ENCODE data around the gene GSE1. TPM values are rescaled to one million over a fixed set of nuclear protein-coding genes. Genes with fewer than 3 reads are reported as not detected.
A peak's percentile ranks its signal among the peaks of the same experiment; 100 is the strongest.

Gene GSE1
- total and polyA plus RNA-seq, 9 of the 15 experiments (the other 6 are each of a cell fraction or from before 2014, with no cell fraction given), result 12.2 to 244 (median 57.9) TPM

DNA sequence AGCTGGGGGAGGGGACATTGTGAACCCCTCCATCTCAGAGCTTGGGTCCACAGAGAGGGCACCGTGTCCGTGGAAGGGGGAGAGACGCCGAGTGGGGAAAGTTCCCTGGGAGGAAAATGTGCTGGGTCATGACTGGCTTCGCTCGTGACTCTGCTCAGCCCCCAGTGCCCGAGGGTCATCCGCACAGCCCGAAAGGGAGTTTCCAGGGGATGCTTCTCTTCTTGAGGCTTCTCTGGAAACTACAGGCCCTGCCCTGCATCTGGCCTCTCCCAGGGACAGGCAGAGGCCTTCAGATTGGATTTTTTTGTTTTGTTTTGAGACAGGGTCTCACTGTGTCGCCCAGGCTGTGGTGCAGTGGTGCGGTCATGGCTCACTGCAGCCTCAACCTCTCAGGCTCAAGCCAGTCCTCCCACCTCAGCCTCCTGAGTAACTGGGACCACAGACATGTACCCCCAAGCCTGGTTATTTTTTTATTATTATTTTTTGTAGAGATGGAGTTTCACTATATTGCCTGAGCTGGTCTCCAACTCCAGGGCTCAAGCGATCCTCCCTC is 9.8 kb upstream of the GSE1 start (continued):
- TF ChIP-seq COPS2 (conservative IDR thresholded peaks at IDR 0.05) (no peak), SMARCE1 (IDR thresholded peaks at IDR 0.05) (no peak), PPARD (CRISPR knock-in tag; IDR thresholded peaks at IDR 0.05) (no peak), ATF7 (IDR thresholded peaks at IDR 0.05) (no peak), SMARCA4 (IDR thresholded peaks at IDR 0.05) (no peak), ELF4 (CRISPR knock-in tag; IDR thresholded peaks at IDR 0.05) (no peak), RBBP5 (IDR thresholded peaks at IDR 0.05; ENCODE audit: borderline replicate concordance, insufficient read depth, low read length, poor library complexity, severe bottlenecking) (no peak), BRD9 (IDR thresholded peaks at IDR 0.05; ENCODE audit: low read depth, partially characterized antibody) (no peak), RBM22 (IDR thresholded peaks at IDR 0.05; ENCODE audit: low read depth, low read length, poor library complexity, severe bottlenecking) (peak; percentile 11), ZKSCAN8 (CRISPR knock-in tag; IDR thresholded peaks at IDR 0.05) (no peak), BHLHE40 (IDR thresholded peaks at IDR 0.05; ENCODE audit: low read length) (0 out of 2 replicates have a peak, but pooled peaks have one; percentile 32), JUNB (CRISPR knock-in tag; conservative IDR thresholded peaks at IDR 0.05) (no peak), PYGO2 (tag; IDR thresholded peaks at IDR 0.05) (no peak)
- TF ChIP-seq, protein P1, sequence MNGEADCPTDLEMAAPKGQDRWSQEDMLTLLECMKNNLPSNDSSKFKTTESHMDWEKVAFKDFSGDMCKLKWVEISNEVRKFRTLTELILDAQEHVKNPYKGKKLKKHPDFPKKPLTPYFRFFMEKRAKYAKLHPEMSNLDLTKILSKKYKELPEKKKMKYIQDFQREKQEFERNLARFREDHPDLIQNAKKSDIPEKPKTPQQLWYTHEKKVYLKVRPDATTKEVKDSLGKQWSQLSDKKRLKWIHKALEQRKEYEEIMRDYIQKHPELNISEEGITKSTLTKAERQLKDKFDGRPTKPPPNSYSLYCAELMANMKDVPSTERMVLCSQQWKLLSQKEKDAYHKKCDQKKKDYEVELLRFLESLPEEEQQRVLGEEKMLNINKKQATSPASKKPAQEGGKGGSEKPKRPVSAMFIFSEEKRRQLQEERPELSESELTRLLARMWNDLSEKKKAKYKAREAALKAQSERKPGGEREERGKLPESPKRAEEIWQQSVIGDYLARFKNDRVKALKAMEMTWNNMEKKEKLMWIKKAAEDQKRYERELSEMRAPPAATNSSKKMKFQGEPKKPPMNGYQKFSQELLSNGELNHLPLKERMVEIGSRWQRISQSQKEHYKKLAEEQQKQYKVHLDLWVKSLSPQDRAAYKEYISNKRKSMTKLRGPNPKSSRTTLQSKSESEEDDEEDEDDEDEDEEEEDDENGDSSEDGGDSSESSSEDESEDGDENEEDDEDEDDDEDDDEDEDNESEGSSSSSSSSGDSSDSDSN (IDR thresholded peaks at IDR 0.05; ENCODE audit: borderline replicate concordance in 1 of 2, low read depth in 2 of 2, low read length in 2 of 2), result no peak
- TF ChIP-seq, protein P2, sequence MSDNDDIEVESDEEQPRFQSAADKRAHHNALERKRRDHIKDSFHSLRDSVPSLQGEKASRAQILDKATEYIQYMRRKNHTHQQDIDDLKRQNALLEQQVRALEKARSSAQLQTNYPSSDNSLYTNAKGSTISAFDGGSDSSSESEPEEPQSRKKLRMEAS (CRISPR knock-in tag; IDR thresholded peaks at IDR 0.05), result 0 out of 2 replicates have a peak, but pooled peaks have one; percentile 0
- TF ChIP-seq, protein P3, sequence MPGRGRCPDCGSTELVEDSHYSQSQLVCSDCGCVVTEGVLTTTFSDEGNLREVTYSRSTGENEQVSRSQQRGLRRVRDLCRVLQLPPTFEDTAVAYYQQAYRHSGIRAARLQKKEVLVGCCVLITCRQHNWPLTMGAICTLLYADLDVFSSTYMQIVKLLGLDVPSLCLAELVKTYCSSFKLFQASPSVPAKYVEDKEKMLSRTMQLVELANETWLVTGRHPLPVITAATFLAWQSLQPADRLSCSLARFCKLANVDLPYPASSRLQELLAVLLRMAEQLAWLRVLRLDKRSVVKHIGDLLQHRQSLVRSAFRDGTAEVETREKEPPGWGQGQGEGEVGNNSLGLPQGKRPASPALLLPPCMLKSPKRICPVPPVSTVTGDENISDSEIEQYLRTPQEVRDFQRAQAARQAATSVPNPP (IDR thresholded peaks at IDR 0.05; ENCODE audit: borderline replicate concordance, insufficient read depth, insufficient read length), result no peak
